Measurements from ENCODE around the gene PRKG1. TPM values are rescaled to one million over a fixed set of nuclear protein-coding genes. Genes with fewer than 3 reads are reported as not detected.

Gene PRKG1
- total RNA-seq, 1 experiment from 2014 or later, result 0.21 TPM

DNA sequence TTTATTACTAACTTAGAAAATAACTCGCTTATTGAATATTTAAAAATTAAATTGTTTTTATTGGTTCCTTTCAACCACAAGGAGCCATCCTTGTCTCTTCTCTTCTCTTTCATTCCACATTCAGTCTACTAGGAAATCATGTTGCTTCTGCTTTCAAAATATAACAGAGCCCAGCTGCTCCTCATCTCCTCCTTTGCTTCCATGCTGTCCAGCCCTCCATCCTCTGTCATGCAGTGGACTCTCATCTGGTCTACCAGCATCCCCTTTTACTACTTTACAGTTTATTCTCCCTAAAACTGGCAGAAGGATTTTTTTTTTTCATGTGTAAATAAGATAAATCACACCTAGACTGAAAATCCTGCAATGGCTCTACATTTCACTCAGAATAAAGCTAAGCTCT lies 823.3 kb downstream of the PRKG1 start:
- TF ChIP-seq, protein P1, sequence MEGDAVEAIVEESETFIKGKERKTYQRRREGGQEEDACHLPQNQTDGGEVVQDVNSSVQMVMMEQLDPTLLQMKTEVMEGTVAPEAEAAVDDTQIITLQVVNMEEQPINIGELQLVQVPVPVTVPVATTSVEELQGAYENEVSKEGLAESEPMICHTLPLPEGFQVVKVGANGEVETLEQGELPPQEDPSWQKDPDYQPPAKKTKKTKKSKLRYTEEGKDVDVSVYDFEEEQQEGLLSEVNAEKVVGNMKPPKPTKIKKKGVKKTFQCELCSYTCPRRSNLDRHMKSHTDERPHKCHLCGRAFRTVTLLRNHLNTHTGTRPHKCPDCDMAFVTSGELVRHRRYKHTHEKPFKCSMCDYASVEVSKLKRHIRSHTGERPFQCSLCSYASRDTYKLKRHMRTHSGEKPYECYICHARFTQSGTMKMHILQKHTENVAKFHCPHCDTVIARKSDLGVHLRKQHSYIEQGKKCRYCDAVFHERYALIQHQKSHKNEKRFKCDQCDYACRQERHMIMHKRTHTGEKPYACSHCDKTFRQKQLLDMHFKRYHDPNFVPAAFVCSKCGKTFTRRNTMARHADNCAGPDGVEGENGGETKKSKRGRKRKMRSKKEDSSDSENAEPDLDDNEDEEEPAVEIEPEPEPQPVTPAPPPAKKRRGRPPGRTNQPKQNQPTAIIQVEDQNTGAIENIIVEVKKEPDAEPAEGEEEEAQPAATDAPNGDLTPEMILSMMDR (IDR thresholded peaks at IDR 0.05; ENCODE audit: unreplicated experiment), result no peak
- Mint-ChIP-seq H3K9me3 (ENCODE audit: low read depth, unreplicated experiment) (no peaks in the 10 kb centered on the region), H3K36me3 (ENCODE audit: insufficient read depth, unreplicated experiment) (no peaks in the 10 kb centered on the region), H3K4me3 (ENCODE audit: low read depth, unreplicated experiment) (no peak overlapping the region), H3K27me3 (ENCODE audit: unreplicated experiment) (no peaks in the 10 kb centered on the region), H3K4me1 (ENCODE audit: low read depth, unreplicated experiment) (no peaks in the 10 kb centered on the region), H3K27ac (ENCODE audit: unreplicated experiment) (no peak overlapping the region)
- CTCF ChIA-PET, result no interaction called here
- DNase-seq, result no peak
- BruUV-seq (replicated peaks), result no TSS peak
- intact Hi-C loops (cut with micrococcal nuclease; ENCODE audit: unreplicated experiment), result loop anchor here (5.0 kb wide), 1 partner anchor 1265 kb away; no protein-coding TSS in a partner anchor

DNA sequence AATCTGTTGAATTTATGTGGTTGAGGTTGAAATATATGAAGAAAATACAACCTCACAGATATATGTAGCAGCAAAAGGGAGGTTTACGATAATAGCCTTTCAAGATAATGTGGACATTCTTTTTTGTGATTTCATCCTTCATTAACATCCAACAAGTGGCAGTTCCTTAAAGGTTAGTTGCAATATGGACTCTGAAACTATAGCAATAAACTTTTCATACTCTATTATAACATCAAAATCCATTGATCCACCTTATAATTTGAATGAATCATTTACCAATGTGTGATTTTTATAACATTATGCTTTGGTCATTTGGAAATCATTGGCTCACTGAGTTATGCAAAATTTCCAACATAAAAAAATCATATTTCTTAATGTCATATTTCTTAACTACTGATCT lies 825.9 kb downstream of the PRKG1 start:
- CTCF ChIA-PET, result interaction anchor here (0.6 kb wide), 1 partner anchor 181 kb away, joined by 3 read pairs; no protein-coding TSS in a partner anchor
- intact Hi-C loops (cut with micrococcal nuclease; ENCODE audit: unreplicated experiment), result no loop called here
- no peak for DNase-seq
- H3K27me3 Mint-ChIP-seq (ENCODE audit: unreplicated experiment), result no peaks in the 10 kb centered on the region
- no peaks in the 10 kb centered on the region for H3K4me1 Mint-ChIP-seq (ENCODE audit: low read depth, unreplicated experiment)
- H3K4me3 Mint-ChIP-seq (ENCODE audit: low read depth, unreplicated experiment), result no peak overlapping the region
- H3K27ac Mint-ChIP-seq (ENCODE audit: unreplicated experiment), result no peak overlapping the region
- BruUV-seq (replicated peaks), result no TSS peak
- TF ChIP-seq, protein P1 (IDR thresholded peaks at IDR 0.05; ENCODE audit: unreplicated experiment), result no peak
- H3K9me3 Mint-ChIP-seq (ENCODE audit: low read depth, unreplicated experiment), result no peaks in the 10 kb centered on the region
- H3K36me3 Mint-ChIP-seq (ENCODE audit: insufficient read depth, unreplicated experiment), result no peaks in the 10 kb centered on the region

DNA sequence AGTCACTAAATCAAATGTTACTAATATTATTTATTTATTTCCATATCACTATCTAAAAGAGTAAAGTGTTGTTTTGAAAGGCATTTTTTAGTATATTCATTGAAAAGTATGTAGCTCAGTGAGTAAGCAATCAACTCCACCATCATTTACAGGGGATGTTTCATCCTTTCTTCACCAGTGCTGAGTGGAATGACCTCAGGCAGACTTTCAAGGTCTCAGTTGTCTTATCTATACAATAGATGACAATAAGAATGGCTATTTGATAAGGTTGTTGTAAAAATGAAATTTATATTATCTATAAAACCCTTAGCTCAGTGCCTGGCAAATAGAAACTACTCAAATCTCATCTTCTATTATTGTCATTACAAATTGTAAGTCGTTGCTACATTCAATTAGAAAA lies 829.4 kb downstream of the PRKG1 start:
- no TSS peak for BruUV-seq (replicated peaks)
- CTCF ChIA-PET, result no interaction called here

DNA sequence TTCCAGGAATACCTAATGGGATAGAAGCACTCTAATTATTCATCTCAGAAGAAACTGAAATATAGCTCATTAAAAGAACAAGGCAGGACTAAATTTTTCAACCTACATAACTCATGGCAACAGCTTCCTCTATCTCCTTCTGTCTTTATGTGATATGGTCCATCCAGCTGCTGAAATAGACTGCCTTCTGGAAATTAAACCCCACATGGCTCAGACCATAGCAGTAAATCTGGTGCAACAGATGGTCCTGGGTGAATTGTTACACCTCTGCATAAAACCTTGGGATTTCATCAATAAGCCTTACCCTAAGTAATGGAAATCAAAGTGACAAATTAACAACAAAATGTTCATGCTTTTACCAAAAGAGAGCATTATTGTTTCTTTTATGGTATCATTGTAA lies 830.7 kb downstream of the PRKG1 start:
- Mint-ChIP-seq H3K27ac (ENCODE audit: unreplicated experiment) (no peak overlapping the region), H3K4me3 (ENCODE audit: low read depth, unreplicated experiment) (no peak overlapping the region), H3K36me3 (ENCODE audit: insufficient read depth, unreplicated experiment) (no peaks in the 10 kb centered on the region), H3K4me1 (ENCODE audit: low read depth, unreplicated experiment) (no peaks in the 10 kb centered on the region), H3K27me3 (ENCODE audit: unreplicated experiment) (no peaks in the 10 kb centered on the region), H3K9me3 (ENCODE audit: low read depth, unreplicated experiment) (no peaks in the 10 kb centered on the region)
- CTCF ChIA-PET, result no interaction called here
- intact Hi-C loops (cut with micrococcal nuclease; ENCODE audit: unreplicated experiment), result no loop called here
- TF ChIP-seq, protein P1 (IDR thresholded peaks at IDR 0.05; ENCODE audit: unreplicated experiment), result no peak
- no TSS peak for BruUV-seq (replicated peaks)
- no peak for DNase-seq

More for the DNA sequence above, 829.4 kb downstream of the PRKG1 start:
- Mint-ChIP-seq H3K9me3 (ENCODE audit: low read depth, unreplicated experiment) (no peaks in the 10 kb centered on the region), H3K27ac (ENCODE audit: unreplicated experiment) (no peak overlapping the region), H3K36me3 (ENCODE audit: insufficient read depth, unreplicated experiment) (no peaks in the 10 kb centered on the region), H3K27me3 (ENCODE audit: unreplicated experiment) (no peaks in the 10 kb centered on the region), H3K4me1 (ENCODE audit: low read depth, unreplicated experiment) (no peaks in the 10 kb centered on the region), H3K4me3 (ENCODE audit: low read depth, unreplicated experiment) (no peak overlapping the region)
- TF ChIP-seq, protein P1 (IDR thresholded peaks at IDR 0.05; ENCODE audit: unreplicated experiment), result no peak
- no peak for DNase-seq
- intact Hi-C loops (cut with micrococcal nuclease; ENCODE audit: unreplicated experiment), result no loop called here
